ENCODE results near the gene AKAP13.

Gene AKAP13

DNA sequence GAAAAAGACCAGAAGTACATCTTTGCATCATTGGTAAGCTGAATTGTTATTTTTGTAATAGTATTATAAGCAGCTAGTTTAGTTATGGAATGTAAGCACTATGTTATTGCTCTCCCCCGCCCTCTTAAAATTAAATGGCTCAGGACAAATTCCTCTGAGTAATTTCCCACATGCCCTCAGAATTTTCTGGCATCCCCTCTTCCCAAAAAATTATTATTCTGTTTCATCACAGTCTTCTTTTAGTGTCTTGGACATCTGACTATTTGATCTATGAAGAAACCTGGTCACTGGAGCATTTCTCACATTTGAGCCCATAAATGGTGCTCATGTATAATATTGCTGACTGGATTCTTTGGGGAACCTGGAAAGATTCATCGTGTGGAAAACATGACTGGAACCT, 346.1 kb downstream of the AKAP13 start:
- no peak for TF ChIP-seq CTCF (IDR thresholded peaks at IDR 0.05; ENCODE audit: control insufficient read depth, insufficient read depth, low read depth, low read length, missing control alignments)
- H3K4me3 ChIP-seq (ENCODE audit: control insufficient read depth, low read depth, low read length): no peak overlapping the region
- DNase-seq (ENCODE audit: low read depth): no peak

- TF ChIP-seq CTCF (IDR thresholded peaks at IDR 0.05; ENCODE audit: control insufficient read depth, insufficient read depth, low read depth, low read length, missing control alignments): no peak
- no peak overlapping the region for H3K4me3 ChIP-seq (ENCODE audit: control insufficient read depth, low read depth, low read length)
- DNase-seq (ENCODE audit: low read depth): no peak
Observed at GRCh38 chr15:85727068-85727467, 346.7 kb downstream of the AKAP13 start.

GRCh38 chr15:85730001-85730820, 349.8 kb downstream of the AKAP13 start:
- no peak overlapping the region for H3K4me3 ChIP-seq (ENCODE audit: control insufficient read depth, low read depth, low read length)
- no peak for DNase-seq (ENCODE audit: low read depth)
- TF ChIP-seq CTCF (IDR thresholded peaks at IDR 0.05; ENCODE audit: control insufficient read depth, insufficient read depth, low read depth, low read length, missing control alignments): peak; percentile 58

DNA sequence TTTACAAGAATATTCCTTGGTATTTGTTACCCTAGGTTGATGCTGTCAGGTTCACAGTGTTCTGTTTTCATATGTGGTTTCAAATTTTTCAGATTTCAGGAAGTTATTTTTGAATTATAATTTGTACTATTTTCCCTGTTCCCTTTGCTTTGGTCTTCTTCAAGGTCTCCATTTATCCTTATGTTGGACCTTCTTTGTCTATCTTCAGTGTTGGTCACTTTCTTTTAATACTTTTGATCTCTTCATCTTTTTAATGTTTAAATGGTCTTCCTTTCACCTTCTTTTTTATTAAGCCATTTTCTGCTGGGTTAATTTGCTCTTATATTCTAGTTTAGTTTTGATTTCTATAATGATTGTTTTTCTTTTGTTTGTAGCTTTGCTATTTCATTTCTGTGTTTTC, 353.0 kb downstream of the AKAP13 start:
- no peak for DNase-seq (ENCODE audit: low read depth)
- no peak for TF ChIP-seq CTCF (IDR thresholded peaks at IDR 0.05; ENCODE audit: control insufficient read depth, insufficient read depth, low read depth, low read length, missing control alignments)
- H3K4me3 ChIP-seq (ENCODE audit: control insufficient read depth, low read depth, low read length): no peak overlapping the region

GRCh38 chr15:85737061-85737460, 356.7 kb downstream of the AKAP13 start:
- DNase-seq (ENCODE audit: low read depth): no peak
- H3K4me3 ChIP-seq (ENCODE audit: control insufficient read depth, low read depth, low read length): no peak overlapping the region
- no peak for TF ChIP-seq CTCF (IDR thresholded peaks at IDR 0.05; ENCODE audit: control insufficient read depth, insufficient read depth, low read depth, low read length, missing control alignments)

DNA sequence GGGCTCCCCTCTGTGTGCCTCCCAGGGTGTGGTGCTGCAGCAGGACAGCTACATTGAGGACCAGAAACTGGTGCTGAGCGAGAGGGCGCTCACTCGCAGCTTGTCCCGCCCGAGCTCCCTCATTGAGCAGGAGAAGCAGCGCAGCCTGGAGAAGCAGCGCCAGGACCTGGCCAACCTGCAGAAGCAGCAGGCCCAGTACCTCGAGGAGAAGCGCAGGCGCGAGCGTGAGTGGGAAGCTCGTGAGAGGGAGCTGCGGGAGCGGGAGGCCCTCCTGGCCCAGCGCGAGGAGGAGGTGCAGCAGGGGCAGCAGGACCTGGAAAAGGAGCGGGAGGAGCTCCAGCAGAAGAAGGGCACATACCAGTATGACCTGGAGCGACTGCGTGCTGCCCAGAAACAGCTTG, 360.6 kb downstream of the AKAP13 start:
- no peak for DNase-seq (ENCODE audit: low read depth)
- H3K4me3 ChIP-seq (ENCODE audit: control insufficient read depth, low read depth, low read length): no peak overlapping the region
- TF ChIP-seq CTCF (IDR thresholded peaks at IDR 0.05; ENCODE audit: control insufficient read depth, insufficient read depth, low read depth, low read length, missing control alignments): no peak
